A549 (cell line): ENCODE results near the gene NGRN. TPM values are rescaled to one million over a fixed set of nuclear protein-coding genes. Genes with fewer than 3 reads are reported as not detected.
"Not testable (repeated sequence)": the region's sequence is repeated elsewhere in the genome, so short reads cannot be mapped to it uniquely, and the experiment has no call there.

Experiments used
- ATAC-seq, 2 experiments: fragments of 200-7000 bp in 1 of 2; fragments of >200 bp in 1 of 2; cut with Nextera tagmentation in 1 of 2; cut with Tn5 transposase in 1 of 2; 3 replicates each; pipeline versions ENCODE4 v1.8.0 to v1.9.1; 2018 to 2020; ENCODE audit warnings: mild to moderate bottlenecking in 1 of 2, moderate library complexity in 1 of 2
- CTCF ChIA-PET: fragments of 300-600 bp; sonication (Branson Sonifier 250); formaldehyde crosslinking; extraction: SDS; loops from one replicate; lab custom pipeline; 2021; ENCODE audit warnings: antibody characterized with exemption, inconsistent platforms; lab: Yijun Ruan, JAX
- POLR2A ChIA-PET: fragments of 350-600 bp; formaldehyde crosslinking; extraction: SDS; loops from one replicate; lab custom pipeline; 2021; ENCODE audit warnings: antibody characterized with exemption, inconsistent platforms; lab: Yijun Ruan, JAX
- DNase-seq, 2 experiments: peaks; one replicate each; pipeline versions ENCODE4 v3.0.0 to v3.0.0-alpha.2; 2011 to 2016; ENCODE audit warnings: low read depth in 1 of 2, low spot score in 1 of 2
- FAIRE-seq: peaks from 2 replicates; lab custom pipeline; 2011; peaks lifted over from hg19 to GRCh38; lab: Jason Lieb, UNC
- H3K27ac ChIP-seq, 2 experiments: fragments of >200 bp; sonication (Bioruptor Twin); formaldehyde crosslinking; 3 replicates each; pipeline ENCODE4 v1.5.1; 2016 to 2017
- H3K4me1 ChIP-seq: fragments of >200 bp; sonication (Bioruptor Twin); formaldehyde crosslinking; 3 replicates; pipeline ENCODE4 v1.6.1; 2016
- H3K4me2 ChIP-seq: fragments of >200 bp; sonication (Bioruptor Twin); formaldehyde crosslinking; 3 replicates; pipeline ENCODE4 v1.6.1; 2016
- H3K4me3 ChIP-seq: fragments of >200 bp; sonication (Bioruptor Twin); formaldehyde crosslinking; 3 replicates; pipeline ENCODE4 v1.5.1; 2016
- H3K9me3 ChIP-seq: fragments of >200 bp; sonication (Bioruptor Twin); formaldehyde crosslinking; 3 replicates; pipeline ENCODE4 v1.6.1; 2016
- CBX8 ChIP-seq: fragments of 200-600 bp; sonication (generic); IDR thresholded peaks from 2 replicates; pipeline ENCODE4 v1.6.1; 2016
- CEBPB ChIP-seq, 2 experiments: fragments of >200 bp in 1 of 2; sonication (Bioruptor Twin) in 1 of 2; formaldehyde crosslinking in 1 of 2; IDR thresholded peaks; 2 replicates each; pipeline ENCODE4 v1.6.1; 2012 to 2016
- CHD4 ChIP-seq: fragments of 200-600 bp; sonication (generic); IDR thresholded peaks from 2 replicates; pipeline ENCODE4 v1.6.1; 2016; ENCODE audit warnings: antibody characterized with exemption, mild to moderate bottlenecking, borderline replicate concordance
- E2F6 ChIP-seq: IDR thresholded peaks from 2 replicates; pipeline ENCODE4 v1.6.1; 2012; ENCODE audit warnings: low read depth, borderline replicate concordance
- EHF ChIP-seq: fragments of 250-450 bp; sonication (Bioruptor Pico); IDR thresholded peaks from 2 replicates; pipeline ENCODE4 v1.5.0; 2020; ENCODE audit warnings: mild to moderate bottlenecking
- ELK1 ChIP-seq: fragments of 150-350 bp; IDR thresholded peaks from 2 replicates; pipeline ENCODE4 v1.6.1; 2014; ENCODE audit warnings: low read depth, mild to moderate bottlenecking, low read length
- EP300 ChIP-seq, 2 experiments: fragments of >200 bp; sonication (Bioruptor Twin); formaldehyde crosslinking; IDR thresholded peaks; 2 replicates in 1 of 2; 3 replicates in 1 of 2; pipeline ENCODE4 v1.6.1; 2016 to 2017
- ESRRA ChIP-seq: fragments of 150-350 bp; IDR thresholded peaks from 2 replicates; pipeline ENCODE4 v1.6.1; 2014; ENCODE audit warnings: mild to moderate bottlenecking, low read length, borderline replicate concordance
- FOSB ChIP-seq: fragments of 250-450 bp; sonication (Bioruptor Pico); IDR thresholded peaks from 2 replicates; pipeline ENCODE4 v1.5.0; 2020; ENCODE audit warnings: mild to moderate bottlenecking, moderate library complexity
- GATA3 ChIP-seq: IDR thresholded peaks from 2 replicates; pipeline ENCODE4 v1.6.1; 2012; ENCODE audit warnings: borderline replicate concordance
- HES2 ChIP-seq: fragments of >200 bp; sonication (Bioruptor Twin); formaldehyde crosslinking; IDR thresholded peaks from 2 replicates; pipeline ENCODE4 v1.6.1; 2016
- HEYL ChIP-seq: fragments of 250-450 bp; sonication (Bioruptor Pico); IDR thresholded peaks from 2 replicates; pipeline ENCODE4 v1.8.0; 2021; ENCODE audit warnings: mild to moderate bottlenecking, moderate library complexity
- MYC ChIP-seq: IDR thresholded peaks from 2 replicates; pipeline ENCODE4 v1.6.1; 2012; ENCODE audit warnings: mild to moderate bottlenecking, inconsistent platforms, low read length, improper control_type of control experiment, borderline replicate concordance
- NFE2L2 ChIP-seq: fragments of 150-350 bp; conservative IDR thresholded peaks from 2 replicates; pipeline ENCODE4 v1.6.1; 2014; ENCODE audit warnings: low read length
- NR3C1 ChIP-seq: fragments of >200 bp; sonication (Bioruptor Twin); formaldehyde crosslinking; IDR thresholded peaks from 3 replicates; pipeline ENCODE4 v1.6.1; 2017
- PBX3 ChIP-seq: IDR thresholded peaks from 2 replicates; pipeline ENCODE4 v1.6.1; 2012
- POLR2A ChIP-seq: IDR thresholded peaks from 2 replicates; pipeline ENCODE4 v1.6.1; 2012; ENCODE audit warnings: mild to moderate bottlenecking, low read length
- POLR2AphosphoS2 ChIP-seq: conservative IDR thresholded peaks from 2 replicates; pipeline ENCODE4 v1.6.1; 2012; ENCODE audit warnings: low read length, improper control_type of control experiment, inconsistent platforms
- RAD21 ChIP-seq, 2 experiments: fragments of >200 bp in 1 of 2; sonication (Bioruptor Twin) in 1 of 2; formaldehyde crosslinking in 1 of 2; IDR thresholded peaks in 1 of 2; conservative IDR thresholded peaks in 1 of 2; 2 replicates in 1 of 2; 3 replicates in 1 of 2; pipeline ENCODE4 v1.6.1; 2012 to 2018; ENCODE audit warnings: inconsistent platforms in 1 of 2
- RARB ChIP-seq: fragments of 250-450 bp; sonication (Bioruptor Pico); IDR thresholded peaks from 2 replicates; pipeline ENCODE4 v1.8.0; 2021; ENCODE audit warnings: mild to moderate bottlenecking, moderate library complexity
- RCOR1 ChIP-seq: fragments of 150-350 bp; IDR thresholded peaks from 2 replicates; pipeline ENCODE4 v1.6.1; 2014; ENCODE audit warnings: antibody characterized with exemption, low read length, low read depth
- RFX5 ChIP-seq: fragments of 450-650 bp; IDR thresholded peaks from 2 replicates; pipeline ENCODE4 v1.7.1; 2014; ENCODE audit warnings: antibody characterized with exemption, mild to moderate bottlenecking, moderate library complexity
- USF2 ChIP-seq: fragments of 450-650 bp; IDR thresholded peaks from 2 replicates; pipeline ENCODE4 v1.6.1; 2014; ENCODE audit warnings: antibody characterized with exemption
- ZFP36 ChIP-seq: fragments of 450-650 bp; IDR thresholded peaks from 2 replicates; pipeline ENCODE4 v1.6.1; 2014; ENCODE audit warnings: borderline replicate concordance; ENCODE audit not compliant: partially characterized antibody
- ZNF302 ChIP-seq: fragments of 250-450 bp; sonication (Bioruptor Pico); IDR thresholded peaks from 2 replicates; pipeline ENCODE4 v1.9.0; 2021; ENCODE audit warnings: inconsistent platforms, mild to moderate bottlenecking, moderate library complexity
- WGBS: methylation state at CpG from one replicate; pipeline ENCODE4 v1.1.6; 2017; ENCODE audit errors: missing lambda C conversion rate; 5-methylcytosine and 5-hydroxymethylcytosine counted together
- polyA plus RNA-seq, 4 experiments: library from polyadenylated mRNA; depleted of rRNA in 3 of 4; stranded (reverse); fragments of >200 nt; fragmentation: RNase III in 1 of 4; extraction: RNeasy Plus Mini Kit Qiagen cat#74134 plus additional on column Dnase treatment in 1 of 4; gene quantifications; 2 replicates in 3 of 4; 3 replicates in 1 of 4; pipeline ENCODE4 v1.2.3, GENCODE V29; 2011 to 2017

NGRN gene
- polyA plus RNA-seq, 2 of the 4 experiments (the other 2 are of a cell fraction), result 83.2 to 159 TPM

GRCh38 chr15:90301707-90302300 lies 36.3 kb downstream of the NGRN start:
- CTCF ChIA-PET, result interaction anchor here (0.6 to 8.2 kb wide), 41 partner anchors 9 to 643 kb away, joined by 3 to 104 read pairs (median 4); partner anchors contain the start of gene NGRN
- Histone ChIP-seq H3K27ac (no peak overlapping the region), H3K4me2 (no peak overlapping the region; the same call in 2 of the 3 replicates), H3K9me3 (peaks cover 12% of the 10 kb centered on the region), H3K4me3 (no peak overlapping the region), H3K4me1 (no peaks in the 10 kb centered on the region)
- TF ChIP-seq POLR2A (no peak), EHF (no peak), USF2 (no peak), HEYL (CRISPR knock-in tag) (no peak), NFE2L2 (no peak), PBX3 (no peak), ZFP36 (no peak), FOSB (no peak), CEBPB (IDR thresholded peaks at IDR 0.05) (no peak), EP300 (IDR thresholded peaks at IDR 0.05) (no peak), CHD4 (no peak), CBX8 (no peak), GATA3 (no peak), E2F6 (no peak), HES2 (no peak), RAD21 (conservative IDR thresholded peaks at IDR 0.05 in 1 of 2, IDR thresholded peaks at IDR 0.05 in 1 of 2) (no peak), RCOR1 (no peak), MYC (no peak)
- no peak for DNase-seq
- ATAC-seq, result no peak
- 65% methylated on average over 8 of the region's 8 CpGs for WGBS
- FAIRE-seq, result no peak
- POLR2A ChIA-PET, result no interaction called here

- CTCF ChIA-PET, result interaction anchor here (0.6 to 8.2 kb wide), 7 partner anchors 14 to 750 kb away, joined by 3 to 104 read pairs (median 10); no protein-coding TSS in a partner anchor
- POLR2A ChIA-PET, H3K4me1 ChIP-seq, DNase-seq, H3K4me3 ChIP-seq, FAIRE-seq, H3K9me3 ChIP-seq, H3K4me2 ChIP-seq, ATAC-seq, H3K27ac ChIP-seq: not testable (repeated sequence)
- 84% methylated on average over 14 of the region's 14 CpGs for WGBS
These were observed 39.9 kb downstream of the NGRN start for GRCh38 chr15:90305355-90305754.

- H3K4me2 ChIP-seq, result no peak overlapping the region
- ChIA-PET POLR2A (no interaction called here), CTCF (interaction anchor here (1.4 to 8.2 kb wide), 6 partner anchors 14 to 176 kb away, joined by 3 to 104 read pairs (median 19); no protein-coding TSS in a partner anchor)
- no peak overlapping the region for H3K27ac ChIP-seq
- no peaks in the 10 kb centered on the region for H3K9me3 ChIP-seq
- ATAC-seq (no peak), FAIRE-seq (no peak), DNase-seq (no peak)
- H3K4me3 ChIP-seq, result no peak overlapping the region
- 67% methylated on average over 3 of the region's 3 CpGs for WGBS
- H3K4me1 ChIP-seq, result no peaks in the 10 kb centered on the region
- TF ChIP-seq RARB (CRISPR knock-in tag) (no peak), RFX5 (no peak), GATA3 (no peak), NR3C1 (no peak), ZFP36 (no peak), POLR2AphosphoS2 (no peak), ELK1 (no peak), ZNF302 (CRISPR knock-in tag) (no peak), ESRRA (no peak), RCOR1 (no peak)
These were observed 40.5 kb downstream of the NGRN start for GRCh38 chr15:90305932-90306331.
